SK-N-SH (cell line): ENCODE results near the gene RAB33B. TPM values are rescaled to one million over a fixed set of nuclear protein-coding genes. Genes with fewer than 3 reads are reported as not detected.
"Not testable (repeated sequence)": the region's sequence is repeated elsewhere in the genome, so short reads cannot be mapped to it uniquely, and the experiment has no call there.

ENCODE experiments used
- CTCF ChIA-PET: fragments of 300-600, 350-600 bp; formaldehyde crosslinking; extraction: SDS; loops from one replicate; lab custom pipeline; 2021; lab: Yijun Ruan, JAX
- POLR2A ChIA-PET: fragments of 350-600 bp; sonication (Branson Sonifier 250); formaldehyde crosslinking; extraction: SDS; loops from one replicate; lab custom pipeline; 2020; ENCODE audit warnings: antibody characterized with exemption, inconsistent platforms; lab: Yijun Ruan, JAX
- DNase-seq: peaks from one replicate; pipeline ENCODE4 v3.0.0; 2012
- H2AFZ ChIP-seq: fragments of 200-600 bp; sonication (generic); 2 replicates; pipeline ENCODE4 v1.8.1; 2016; ENCODE audit warnings: antibody characterized with exemption, mild to moderate bottlenecking, low read depth
- H3F3A ChIP-seq: fragments of 200-600 bp; sonication (generic); replicated peaks from 2 replicates; pipeline ENCODE3; 2016; ENCODE audit warnings: antibody characterized with exemption, mild to moderate bottlenecking; ENCODE audit not compliant: insufficient read depth
- H3K27ac ChIP-seq, 2 experiments: fragments of 200-500 bp in 1 of 2; fragments of 200-600 bp in 1 of 2; sonication (Bioruptor generic) in 1 of 2; sonication (generic), shearing (Covaris generic) in 1 of 2; 2 replicates each; pipeline versions ENCODE4 v1.5.1 to v1.6.1; 2014 to 2016; ENCODE audit warnings: low read depth in 2 of 2, inconsistent platforms in 1 of 2, low read length in 1 of 2, mild to moderate bottlenecking in 1 of 2, mixed read lengths in 1 of 2
- H3K27me3 ChIP-seq: fragments of 200-600 bp; sonication (generic), shearing (Covaris generic); 2 replicates; pipeline ENCODE4 v1.6.1; 2016; ENCODE audit warnings: mixed run types; ENCODE audit not compliant: insufficient read depth
- H3K36me3 ChIP-seq, 2 experiments: fragments of 200-500 bp in 1 of 2; fragments of 200-600 bp in 1 of 2; sonication (Bioruptor generic) in 1 of 2; sonication (generic) in 1 of 2; replicated peaks in 1 of 2; 2 replicates each; pipeline versions ENCODE3 to v1.5.1; 2014 to 2016; ENCODE audit warnings: low read length in 1 of 2, mild to moderate bottlenecking in 1 of 2; ENCODE audit not compliant: insufficient read depth in 2 of 2, control insufficient read depth in 1 of 2
- H3K4me1 ChIP-seq, 2 experiments: fragments of 200-500 bp in 1 of 2; fragments of 200-600 bp in 1 of 2; sonication (Bioruptor generic) in 1 of 2; sonication (generic), shearing (Covaris generic) in 1 of 2; 2 replicates each; pipeline versions ENCODE4 v1.5.1 to v1.6.1; 2014 to 2016; ENCODE audit warnings: low read depth in 1 of 2, low read length in 1 of 2, mixed run types in 1 of 2; ENCODE audit not compliant: insufficient read depth in 2 of 2, control insufficient read depth in 1 of 2
- H3K4me2 ChIP-seq: fragments of 200-600 bp; sonication (generic), shearing (Covaris generic); 2 replicates; pipeline ENCODE4 v1.6.1; 2017; ENCODE audit warnings: mixed run types
- H3K4me3 ChIP-seq, 2 experiments: fragments of 200-500 bp in 1 of 2; fragments of 200-600 bp in 1 of 2; sonication (Bioruptor generic) in 1 of 2; sonication (generic), shearing (Covaris generic) in 1 of 2; 2 replicates each; pipeline versions ENCODE4 v1.5.1 to v1.8.1; 2014 to 2016; ENCODE audit warnings: low read depth in 2 of 2, inconsistent platforms in 1 of 2, low read length in 1 of 2, mild to moderate bottlenecking in 1 of 2, mixed read lengths in 1 of 2, moderate library complexity in 1 of 2
- H3K79me2 ChIP-seq: fragments of 200-600 bp; sonication (generic); 2 replicates; pipeline ENCODE4 v1.8.1; 2017; ENCODE audit warnings: mild to moderate bottlenecking; ENCODE audit not compliant: insufficient read depth
- H3K9ac ChIP-seq: fragments of 200-600 bp; sonication (generic); 2 replicates; pipeline ENCODE4 v1.6.1; 2017; ENCODE audit warnings: mixed run types
- H3K9me2 ChIP-seq: fragments of 200-600 bp; sonication (generic); 2 replicates; pipeline ENCODE4 v1.6.1; 2017; ENCODE audit warnings: mixed run types
- H3K9me3 ChIP-seq: fragments of 200-600 bp; sonication (generic); 2 replicates; pipeline ENCODE4 v1.6.1; 2017; ENCODE audit warnings: mixed run types, mild to moderate bottlenecking, moderate library complexity
- H4K20me1 ChIP-seq: fragments of 200-600 bp; sonication (generic); 2 replicates; pipeline ENCODE4 v1.6.1; 2017; ENCODE audit warnings: mild to moderate bottlenecking, mixed run types; ENCODE audit not compliant: insufficient read depth
- CHD2 ChIP-seq: fragments of 150-350 bp; IDR thresholded peaks from 2 replicates; pipeline ENCODE4 v1.6.1; 2018; ENCODE audit warnings: low read length; ENCODE audit not compliant: partially characterized antibody
- FOXM1 ChIP-seq: IDR thresholded peaks from 2 replicates; pipeline ENCODE4 v1.4.0; 2012; ENCODE audit warnings: low read depth, mild to moderate bottlenecking
- GABPA ChIP-seq: IDR thresholded peaks from 2 replicates; pipeline ENCODE4 v1.4.0; 2012; ENCODE audit warnings: low read depth, mild to moderate bottlenecking
- MXI1 ChIP-seq: IDR thresholded peaks from 2 replicates; pipeline ENCODE4 v1.6.1; 2012; ENCODE audit warnings: mild to moderate bottlenecking, low read depth, low read length, improper control_type of control experiment
- POLR2AphosphoS5 ChIP-seq: IDR thresholded peaks from 2 replicates; pipeline ENCODE4 v1.6.1; 2012; ENCODE audit warnings: low read depth, low read length
- RCOR1 ChIP-seq: fragments of 150-350 bp; IDR thresholded peaks from 2 replicates; pipeline ENCODE4 v1.6.1; 2017; ENCODE audit warnings: antibody characterized with exemption, low read length
- RFX5 ChIP-seq: IDR thresholded peaks from 2 replicates; pipeline ENCODE4 v1.6.1; 2012; ENCODE audit warnings: mild to moderate bottlenecking, improper control_type of control experiment, low read length
- TCF12 ChIP-seq: IDR thresholded peaks from 2 replicates; pipeline ENCODE4 v1.4.0; 2012
- WGBS: methylation state at CpG from one replicate; pipeline ENCODE4 v1.1.6; 2017; ENCODE audit warnings: low lambda C conversion rate; 5-methylcytosine and 5-hydroxymethylcytosine counted together
- polyA plus RNA-seq, 3 experiments: library from polyadenylated mRNA; depleted of rRNA; stranded (reverse); fragments of >200 nt; gene quantifications; 2 replicates each; pipeline ENCODE4 v1.2.3, GENCODE V29; 2012
- TF ChIP-seq, protein P1 (sequence below): IDR thresholded peaks from 2 replicates; pipeline ENCODE4 v1.4.0; 2012; ENCODE audit warnings: low read depth
- TF ChIP-seq, protein P2 (sequence below): IDR thresholded peaks from 2 replicates; pipeline ENCODE4; 2012
- TF ChIP-seq, protein P3 (sequence below): IDR thresholded peaks from 2 replicates; pipeline ENCODE4 v1.4.0; 2012; ENCODE audit warnings: low read depth, borderline replicate concordance
- TF ChIP-seq, protein P4 (sequence below): IDR thresholded peaks from 2 replicates; pipeline ENCODE4 v1.6.1; 2012; ENCODE audit warnings: mild to moderate bottlenecking, low read depth, low read length, moderate library complexity

The RAB33B gene
- polyA plus RNA-seq, 1 of the 3 experiments (the other 2 are of a cell fraction), result 2.3 TPM

DNA sequence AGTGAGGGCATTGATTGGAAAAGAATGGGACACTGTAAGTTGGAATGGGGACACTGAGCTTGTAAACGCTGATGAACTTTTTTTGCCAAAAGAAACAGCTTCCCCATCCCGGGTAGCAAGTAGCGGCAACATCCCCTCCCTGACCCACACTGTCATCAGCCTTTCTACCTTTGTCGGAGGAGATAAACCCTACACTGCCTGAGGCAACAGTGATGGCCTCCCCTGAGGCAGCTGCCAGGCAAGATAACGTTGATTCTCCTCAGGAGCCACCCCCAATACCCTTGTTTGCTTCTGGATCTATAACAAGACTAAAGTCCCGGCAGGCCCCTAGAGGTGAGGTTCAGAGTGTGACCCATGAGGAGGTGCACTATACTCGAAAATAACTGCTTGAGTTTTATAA, 10.3 kb upstream of the RAB33B start:
- no peak for TF ChIP-seq FOXM1
- TF ChIP-seq CHD2, result no peak
- TF ChIP-seq RFX5, result no peak
- TF ChIP-seq TCF12, result no peak
- TF ChIP-seq, protein P1, sequence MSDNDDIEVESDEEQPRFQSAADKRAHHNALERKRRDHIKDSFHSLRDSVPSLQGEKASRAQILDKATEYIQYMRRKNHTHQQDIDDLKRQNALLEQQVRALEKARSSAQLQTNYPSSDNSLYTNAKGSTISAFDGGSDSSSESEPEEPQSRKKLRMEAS, result no peak
- TF ChIP-seq, protein P2, sequence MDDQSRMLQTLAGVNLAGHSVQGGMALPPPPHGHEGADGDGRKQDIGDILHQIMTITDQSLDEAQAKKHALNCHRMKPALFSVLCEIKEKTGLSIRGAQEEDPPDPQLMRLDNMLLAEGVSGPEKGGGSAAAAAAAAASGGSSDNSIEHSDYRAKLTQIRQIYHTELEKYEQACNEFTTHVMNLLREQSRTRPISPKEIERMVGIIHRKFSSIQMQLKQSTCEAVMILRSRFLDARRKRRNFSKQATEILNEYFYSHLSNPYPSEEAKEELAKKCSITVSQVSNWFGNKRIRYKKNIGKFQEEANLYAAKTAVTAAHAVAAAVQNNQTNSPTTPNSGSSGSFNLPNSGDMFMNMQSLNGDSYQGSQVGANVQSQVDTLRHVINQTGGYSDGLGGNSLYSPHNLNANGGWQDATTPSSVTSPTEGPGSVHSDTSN, result no peak
- no peak for TF ChIP-seq MXI1
- TF ChIP-seq RCOR1, result no peak
- TF ChIP-seq, protein P3, sequence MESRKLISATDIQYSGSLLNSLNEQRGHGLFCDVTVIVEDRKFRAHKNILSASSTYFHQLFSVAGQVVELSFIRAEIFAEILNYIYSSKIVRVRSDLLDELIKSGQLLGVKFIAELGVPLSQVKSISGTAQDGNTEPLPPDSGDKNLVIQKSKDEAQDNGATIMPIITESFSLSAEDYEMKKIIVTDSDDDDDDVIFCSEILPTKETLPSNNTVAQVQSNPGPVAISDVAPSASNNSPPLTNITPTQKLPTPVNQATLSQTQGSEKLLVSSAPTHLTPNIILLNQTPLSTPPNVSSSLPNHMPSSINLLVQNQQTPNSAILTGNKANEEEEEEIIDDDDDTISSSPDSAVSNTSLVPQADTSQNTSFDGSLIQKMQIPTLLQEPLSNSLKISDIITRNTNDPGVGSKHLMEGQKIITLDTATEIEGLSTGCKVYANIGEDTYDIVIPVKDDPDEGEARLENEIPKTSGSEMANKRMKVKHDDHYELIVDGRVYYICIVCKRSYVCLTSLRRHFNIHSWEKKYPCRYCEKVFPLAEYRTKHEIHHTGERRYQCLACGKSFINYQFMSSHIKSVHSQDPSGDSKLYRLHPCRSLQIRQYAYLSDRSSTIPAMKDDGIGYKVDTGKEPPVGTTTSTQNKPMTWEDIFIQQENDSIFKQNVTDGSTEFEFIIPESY, result no peak
- TF ChIP-seq GABPA, result no peak
- TF ChIP-seq, protein P4, sequence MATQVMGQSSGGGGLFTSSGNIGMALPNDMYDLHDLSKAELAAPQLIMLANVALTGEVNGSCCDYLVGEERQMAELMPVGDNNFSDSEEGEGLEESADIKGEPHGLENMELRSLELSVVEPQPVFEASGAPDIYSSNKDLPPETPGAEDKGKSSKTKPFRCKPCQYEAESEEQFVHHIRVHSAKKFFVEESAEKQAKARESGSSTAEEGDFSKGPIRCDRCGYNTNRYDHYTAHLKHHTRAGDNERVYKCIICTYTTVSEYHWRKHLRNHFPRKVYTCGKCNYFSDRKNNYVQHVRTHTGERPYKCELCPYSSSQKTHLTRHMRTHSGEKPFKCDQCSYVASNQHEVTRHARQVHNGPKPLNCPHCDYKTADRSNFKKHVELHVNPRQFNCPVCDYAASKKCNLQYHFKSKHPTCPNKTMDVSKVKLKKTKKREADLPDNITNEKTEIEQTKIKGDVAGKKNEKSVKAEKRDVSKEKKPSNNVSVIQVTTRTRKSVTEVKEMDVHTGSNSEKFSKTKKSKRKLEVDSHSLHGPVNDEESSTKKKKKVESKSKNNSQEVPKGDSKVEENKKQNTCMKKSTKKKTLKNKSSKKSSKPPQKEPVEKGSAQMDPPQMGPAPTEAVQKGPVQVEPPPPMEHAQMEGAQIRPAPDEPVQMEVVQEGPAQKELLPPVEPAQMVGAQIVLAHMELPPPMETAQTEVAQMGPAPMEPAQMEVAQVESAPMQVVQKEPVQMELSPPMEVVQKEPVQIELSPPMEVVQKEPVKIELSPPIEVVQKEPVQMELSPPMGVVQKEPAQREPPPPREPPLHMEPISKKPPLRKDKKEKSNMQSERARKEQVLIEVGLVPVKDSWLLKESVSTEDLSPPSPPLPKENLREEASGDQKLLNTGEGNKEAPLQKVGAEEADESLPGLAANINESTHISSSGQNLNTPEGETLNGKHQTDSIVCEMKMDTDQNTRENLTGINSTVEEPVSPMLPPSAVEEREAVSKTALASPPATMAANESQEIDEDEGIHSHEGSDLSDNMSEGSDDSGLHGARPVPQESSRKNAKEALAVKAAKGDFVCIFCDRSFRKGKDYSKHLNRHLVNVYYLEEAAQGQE, result no peak
- no peak for TF ChIP-seq POLR2AphosphoS5

DNA sequence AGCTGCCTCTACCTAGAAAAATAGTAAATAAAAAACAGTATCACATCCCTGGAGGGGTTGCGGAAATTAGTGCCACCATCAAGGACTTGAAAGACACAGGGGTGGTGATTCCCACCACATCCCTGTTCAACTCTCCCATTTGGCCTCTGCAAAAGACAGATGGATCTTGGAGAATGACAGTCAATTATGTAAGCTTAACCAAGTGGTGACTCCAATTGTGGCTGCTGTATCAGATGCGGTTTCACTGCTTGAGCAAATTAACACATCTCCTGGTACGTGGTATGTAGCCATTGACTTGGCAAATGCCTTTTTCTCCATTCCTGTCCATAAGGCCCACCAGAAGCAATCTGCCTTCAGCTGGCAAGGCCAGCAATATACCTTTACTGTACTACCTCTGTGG, 9.0 kb upstream of the RAB33B start:
- 67% methylated on average over 3 of the region's 3 CpGs for WGBS

More for the DNA sequence above, 10.3 kb upstream of the RAB33B start:
- no peak overlapping the region for H3K27ac ChIP-seq
- no peak overlapping the region for H3K4me3 ChIP-seq
- H4K20me1 ChIP-seq, result no peaks in the 10 kb centered on the region
- H3K79me2 ChIP-seq, result no peaks in the 10 kb centered on the region
- no peak overlapping the region for H3K9ac ChIP-seq
- 80% methylated on average over 7 of the region's 7 CpGs for WGBS
- no peaks in the 10 kb centered on the region for H3K9me2 ChIP-seq
- H3K36me3 ChIP-seq, result no peaks in the 10 kb centered on the region
- DNase-seq, result no peak
- POLR2A ChIA-PET, result interaction anchor here (1.2 kb wide), 1 partner anchor 10 kb away, joined by 3 read pairs; no protein-coding TSS in a partner anchor
- H3K27me3 ChIP-seq, result no peaks in the 10 kb centered on the region
- H3K4me1 ChIP-seq, result no peaks in the 10 kb centered on the region
- no peaks in the 10 kb centered on the region for H3F3A ChIP-seq
- CTCF ChIA-PET, result interaction anchor here (1.4 kb wide), 1 partner anchor 8 kb away, joined by 3 read pairs; no protein-coding TSS in a partner anchor
- H3K4me2 ChIP-seq, result no peak overlapping the region
- H2AFZ ChIP-seq, result no peak overlapping the region
- peaks cover 10% of the 10 kb centered on the region for H3K9me3 ChIP-seq

DNA sequence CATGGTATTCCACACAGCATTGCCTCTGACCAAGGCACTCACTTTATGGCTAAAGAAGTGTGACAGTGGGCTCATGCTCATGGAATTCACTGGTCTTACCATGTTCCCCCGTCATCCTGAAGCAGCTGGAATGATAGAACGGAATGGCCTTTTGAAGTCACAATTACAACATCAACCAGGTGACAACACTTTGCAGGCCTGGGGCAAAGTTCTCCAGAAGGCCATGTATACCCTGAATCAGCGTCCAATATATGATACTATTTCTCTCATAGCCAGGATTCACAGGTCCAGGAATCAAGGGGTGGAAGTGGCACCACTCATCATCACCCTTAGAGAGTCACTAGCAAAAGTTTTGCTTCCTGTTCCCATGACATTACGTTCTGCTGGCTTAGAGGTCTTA, 6.8 kb upstream of the RAB33B start:
- 97% methylated on average over 4 of the region's 4 CpGs for WGBS
- H3K4me3 ChIP-seq, DNase-seq, H3K9ac ChIP-seq, CTCF ChIA-PET, H3K27me3 ChIP-seq, POLR2A ChIA-PET, H3K4me2 ChIP-seq, H3K4me1 ChIP-seq, H4K20me1 ChIP-seq, H3K9me3 ChIP-seq, H3F3A ChIP-seq, H2AFZ ChIP-seq, H3K27ac ChIP-seq, H3K9me2 ChIP-seq: not testable (repeated sequence)
- Histone ChIP-seq H3K79me2 (peaks cover 18% of the 10 kb centered on the region), H3K36me3 (peaks cover 0 to 12% of the 10 kb centered on the region in 2 experiments)

More for the DNA sequence above, 9.0 kb upstream of the RAB33B start:
- H3K27me3 ChIP-seq, H2AFZ ChIP-seq, POLR2A ChIA-PET, DNase-seq, H3F3A ChIP-seq, H3K4me2 ChIP-seq, H3K36me3 ChIP-seq, H3K4me3 ChIP-seq, H3K79me2 ChIP-seq, H3K4me1 ChIP-seq, H3K27ac ChIP-seq, H3K9me2 ChIP-seq, H3K9me3 ChIP-seq, H3K9ac ChIP-seq, H4K20me1 ChIP-seq: not testable (repeated sequence)
- CTCF ChIA-PET, result interaction anchor here (1.1 to 1.4 kb wide), 4 partner anchors 8 to 28 kb away, joined by 3 to 4 read pairs (median 3); no protein-coding TSS in a partner anchor
